Stimulated activated CD8-positive, alpha-beta memory T cell treated with anti-CD3 and anti-CD28 coated beads, Interleukin-12 subunit alpha, Interleukin-12 subunit beta, amount 100 ng/mL, for 24 hours (primary cell): ENCODE measurements around the gene GNPTG.
"Not testable (repeated sequence)": the region's sequence is repeated elsewhere in the genome, so short reads cannot be mapped to it uniquely, and the experiment has no call there.

Source experiments
- DNase-seq: peaks from one replicate; pipeline ENCODE4 v3.0.0-alpha.2; 2020; ENCODE audit errors: extremely low read depth

Gene GNPTG

GRCh38 chr16:1319041-1319440, 32.7 kb upstream of the GNPTG start:
- no peak for DNase-seq

GRCh38 chr16:1320097-1320496, 31.6 kb upstream of the GNPTG start:
- no peak for DNase-seq

GRCh38 chr16:1320658-1321240, 31.0 kb upstream of the GNPTG start:
- DNase-seq, result no peak

GRCh38 chr16:1322407-1322806, 29.3 kb upstream of the GNPTG start:
- no peak for DNase-seq

- DNase-seq, result no peak
Observed at GRCh38 chr16:1323296-1324239, 28.2 kb upstream of the GNPTG start.

GRCh38 chr16:1324286-1324826, 27.4 kb upstream of the GNPTG start:
- no peak for DNase-seq

GRCh38 chr16:1325261-1325660, 26.5 kb upstream of the GNPTG start:
- DNase-seq, result no peak

- DNase-seq, result no peak
Observed at GRCh38 chr16:1325673-1326371, 25.9 kb upstream of the GNPTG start.

GRCh38 chr16:1326391-1326790, 25.3 kb upstream of the GNPTG start:
- DNase-seq, result no peak

GRCh38 chr16:1326946-1327618, 24.6 kb upstream of the GNPTG start:
- DNase-seq, result no peak

- DNase-seq, result no peak
Observed at GRCh38 chr16:1327619-1327947, 24.1 kb upstream of the GNPTG start.

GRCh38 chr16:1328136-1328535, 23.6 kb upstream of the GNPTG start:
- DNase-seq, result not testable (repeated sequence)

- DNase-seq, result not testable (repeated sequence)
Observed at GRCh38 chr16:1328961-1329360, 22.8 kb upstream of the GNPTG start.

- no peak for DNase-seq
Observed at GRCh38 chr16:1330260-1330914, 21.3 kb upstream of the GNPTG start.

GRCh38 chr16:1330931-1331711, 20.6 kb upstream of the GNPTG start:
- no peak for DNase-seq

GRCh38 chr16:1331712-1332617, 19.8 kb upstream of the GNPTG start:
- DNase-seq, result no peak

GRCh38 chr16:1332618-1333148, 19.0 kb upstream of the GNPTG start:
- no peak for DNase-seq

GRCh38 chr16:1333149-1333812, 18.4 kb upstream of the GNPTG start, which contains the start of gene BAIAP3:
BAIAP3 (plus strand) TSS chr16:1333645; CDS start chr16:1338550, 4,905 bp downstream.
- DNase-seq, result no peak
